ENCODE results near the gene UBALD1. TPM values are rescaled to one million over a fixed set of nuclear protein-coding genes. Genes with fewer than 3 reads are reported as not detected.

The UBALD1 gene
- polyA plus RNA-seq, 2 of the 4 experiments (the other 2 are of a cell fraction) = 10.2 to 34.1 TPM

DNA sequence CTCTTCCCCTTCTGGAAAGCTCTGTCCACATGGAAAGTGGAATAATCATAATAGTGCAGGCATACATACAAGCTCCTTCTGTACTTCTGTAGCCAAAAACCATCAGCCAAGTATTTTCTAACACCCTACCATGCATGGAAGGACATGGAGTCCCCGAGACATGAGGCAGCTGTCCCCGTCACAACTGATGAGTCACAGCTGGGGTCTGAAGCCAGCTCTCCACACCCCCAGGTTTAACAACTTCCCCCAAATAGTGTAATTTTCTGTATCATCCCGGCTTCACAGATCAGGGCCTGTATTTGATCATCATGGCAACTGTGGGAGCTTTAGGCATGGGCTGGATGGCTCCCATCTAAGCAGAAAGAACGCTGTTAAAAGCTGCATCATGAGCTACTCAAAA lies 42.0 kb downstream of the UBALD1 start (continued):
- TF ChIP-seq MAX (IDR thresholded peaks at IDR 0.05) = no peak
- no peak for TF ChIP-seq ZFP36 (IDR thresholded peaks at IDR 0.05; ENCODE audit: borderline replicate concordance, partially characterized antibody)

GRCh38 chr16:4570688-4571321 lies 43.9 kb downstream of the UBALD1 start:
- H3K27ac ChIP-seq = no peak overlapping the region
- FAIRE-seq (no peak), ATAC-seq (no peak), DNase-seq (ENCODE audit: low read depth in 1 of 2, low spot score in 1 of 2) (no peak)
- no peaks in the 10 kb centered on the region for H3K4me1 ChIP-seq
- TF ChIP-seq TFCP2L1 (CRISPR knock-in tag; IDR thresholded peaks at IDR 0.05) = no peak
- no peaks in the 10 kb centered on the region for H3K9me3 ChIP-seq
- H3K4me3 ChIP-seq = no peak overlapping the region
- POLR2A ChIA-PET = no interaction called here
- no peak overlapping the region for H3K4me2 ChIP-seq
- CTCF ChIA-PET = interaction anchor here (0.9 to 5.6 kb wide), 4 partner anchors 13 to 385 kb away, joined by 3 to 35 read pairs (median 5); no protein-coding TSS in a partner anchor
- WGBS (ENCODE audit: missing lambda C conversion rate) = 82% methylated on average over 15 of the region's 15 CpGs

DNA sequence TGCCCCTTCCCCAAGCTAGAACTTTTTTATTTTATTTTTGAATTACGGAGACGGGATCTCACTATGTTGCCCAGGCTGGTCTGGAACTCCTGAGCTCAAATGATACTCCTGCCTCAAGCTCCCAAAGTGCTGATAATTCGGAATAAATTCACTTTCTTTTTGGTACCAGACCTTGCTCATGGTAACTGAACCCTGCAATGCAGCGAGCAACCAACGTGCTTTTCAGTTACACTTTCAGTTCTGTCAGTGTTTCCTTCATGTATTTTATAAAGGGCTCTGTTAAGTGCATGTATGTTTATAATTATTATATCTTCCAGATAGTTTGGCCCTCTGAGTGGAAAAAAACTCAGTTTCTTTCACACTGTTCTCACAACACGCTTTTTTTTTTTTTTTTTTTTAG lies 44.6 kb downstream of the UBALD1 start:
- no peak for ATAC-seq
- no peak for FAIRE-seq
- Histone ChIP-seq H3K4me3 (no peak overlapping the region), H3K4me1 (no peaks in the 10 kb centered on the region), H3K9me3 (no peaks in the 10 kb centered on the region), H3K4me2 (no peak overlapping the region), H3K27ac (no peak overlapping the region)
- no peak for DNase-seq (ENCODE audit: low read depth in 1 of 2, low spot score in 1 of 2)
- TF ChIP-seq MAFK (IDR thresholded peaks at IDR 0.05; ENCODE audit: partially characterized antibody) = no peak
- no peak for TF ChIP-seq RARB (CRISPR knock-in tag; IDR thresholded peaks at IDR 0.05)
- no peak for TF ChIP-seq EP300 (IDR thresholded peaks at IDR 0.05)
- TF ChIP-seq, protein P1, sequence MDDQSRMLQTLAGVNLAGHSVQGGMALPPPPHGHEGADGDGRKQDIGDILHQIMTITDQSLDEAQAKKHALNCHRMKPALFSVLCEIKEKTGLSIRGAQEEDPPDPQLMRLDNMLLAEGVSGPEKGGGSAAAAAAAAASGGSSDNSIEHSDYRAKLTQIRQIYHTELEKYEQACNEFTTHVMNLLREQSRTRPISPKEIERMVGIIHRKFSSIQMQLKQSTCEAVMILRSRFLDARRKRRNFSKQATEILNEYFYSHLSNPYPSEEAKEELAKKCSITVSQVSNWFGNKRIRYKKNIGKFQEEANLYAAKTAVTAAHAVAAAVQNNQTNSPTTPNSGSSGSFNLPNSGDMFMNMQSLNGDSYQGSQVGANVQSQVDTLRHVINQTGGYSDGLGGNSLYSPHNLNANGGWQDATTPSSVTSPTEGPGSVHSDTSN (IDR thresholded peaks at IDR 0.05) = no peak
- TF ChIP-seq RFX5 (IDR thresholded peaks at IDR 0.05) = no peak
- TF ChIP-seq NR3C1 (IDR thresholded peaks at IDR 0.05) = no peak
- TF ChIP-seq POLR2A (IDR thresholded peaks at IDR 0.05; ENCODE audit: low read length) = no peak
- no peak for TF ChIP-seq KDM5A (IDR thresholded peaks at IDR 0.05)
- TF ChIP-seq RCOR1 (IDR thresholded peaks at IDR 0.05; ENCODE audit: low read depth, low read length) = no peak
- TF ChIP-seq MAZ (IDR thresholded peaks at IDR 0.05; ENCODE audit: borderline replicate concordance, low read depth, low read length) = no peak
- TF ChIP-seq, protein P2, sequence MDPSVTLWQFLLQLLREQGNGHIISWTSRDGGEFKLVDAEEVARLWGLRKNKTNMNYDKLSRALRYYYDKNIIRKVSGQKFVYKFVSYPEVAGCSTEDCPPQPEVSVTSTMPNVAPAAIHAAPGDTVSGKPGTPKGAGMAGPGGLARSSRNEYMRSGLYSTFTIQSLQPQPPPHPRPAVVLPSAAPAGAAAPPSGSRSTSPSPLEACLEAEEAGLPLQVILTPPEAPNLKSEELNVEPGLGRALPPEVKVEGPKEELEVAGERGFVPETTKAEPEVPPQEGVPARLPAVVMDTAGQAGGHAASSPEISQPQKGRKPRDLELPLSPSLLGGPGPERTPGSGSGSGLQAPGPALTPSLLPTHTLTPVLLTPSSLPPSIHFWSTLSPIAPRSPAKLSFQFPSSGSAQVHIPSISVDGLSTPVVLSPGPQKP (IDR thresholded peaks at IDR 0.05; ENCODE audit: low read depth, low read length) = no peak
- TF ChIP-seq, protein P3, sequence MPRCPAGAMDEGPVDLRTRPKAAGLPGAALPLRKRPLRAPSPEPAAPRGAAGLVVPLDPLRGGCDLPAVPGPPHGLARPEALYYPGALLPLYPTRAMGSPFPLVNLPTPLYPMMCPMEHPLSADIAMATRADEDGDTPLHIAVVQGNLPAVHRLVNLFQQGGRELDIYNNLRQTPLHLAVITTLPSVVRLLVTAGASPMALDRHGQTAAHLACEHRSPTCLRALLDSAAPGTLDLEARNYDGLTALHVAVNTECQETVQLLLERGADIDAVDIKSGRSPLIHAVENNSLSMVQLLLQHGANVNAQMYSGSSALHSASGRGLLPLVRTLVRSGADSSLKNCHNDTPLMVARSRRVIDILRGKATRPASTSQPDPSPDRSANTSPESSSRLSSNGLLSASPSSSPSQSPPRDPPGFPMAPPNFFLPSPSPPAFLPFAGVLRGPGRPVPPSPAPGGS (IDR thresholded peaks at IDR 0.05) = no peak
- 58% methylated on average over 6 of the region's 6 CpGs for WGBS (ENCODE audit: missing lambda C conversion rate)
- POLR2A ChIA-PET = no interaction called here
- CTCF ChIA-PET = interaction anchor here (0.9 to 5.6 kb wide), 5 partner anchors 9 to 386 kb away, joined by 3 to 35 read pairs (median 3); no protein-coding TSS in a partner anchor

- Histone ChIP-seq H3K4me2 (no peak overlapping the region), H3K27ac (no peak overlapping the region), H3K4me1 (no peaks in the 10 kb centered on the region), H3K4me3 (no peak overlapping the region), H3K9me3 (no peaks in the 10 kb centered on the region)
- POLR2A ChIA-PET = no interaction called here
- ATAC-seq (no peak), DNase-seq (ENCODE audit: low read depth in 1 of 2, low spot score in 1 of 2) (no peak), FAIRE-seq (no peak)
- no peak for TF ChIP-seq RNF2 (IDR thresholded peaks at IDR 0.05; ENCODE audit: borderline replicate concordance, low read depth)
- CTCF ChIA-PET = interaction anchor here (1.0 to 1.7 kb wide), 3 partner anchors 10 to 19 kb away, joined by 3 to 4 read pairs (median 3); partner anchors contain the start of gene C16orf96
- 67% methylated on average over 3 of the region's 3 CpGs for WGBS (ENCODE audit: missing lambda C conversion rate)
Observed at GRCh38 chr16:4566144-4566543, 48.5 kb downstream of the UBALD1 start.
